Caco-2 (cell line): Measurements from ENCODE around the gene FBXO28. TPM values are rescaled to one million over a fixed set of nuclear protein-coding genes. Genes with fewer than 3 reads are reported as not detected.
A peak's percentile ranks its signal among the peaks of the same experiment; 100 is the strongest.

Experiments used
- BruUV-seq: library from RNA; stranded (reverse); fragments of 400-500 nt; replicated peaks from 2 replicates; lab custom pipeline; 2021; lab: Mats Ljungman, UMichigan
- CTCF ChIA-PET: fragments of 300-600 bp; sonication (Branson Sonifier 250); formaldehyde crosslinking; loops from one replicate; lab custom pipeline; 2022; ENCODE audit warnings: antibody characterized with exemption; lab: Charles Lee
- POLR2A ChIA-PET: fragments of 300-600 bp; sonication (Branson Sonifier 250); formaldehyde crosslinking; loops from one replicate; lab custom pipeline; 2022; ENCODE audit warnings: antibody characterized with exemption; lab: Charles Lee
- DNase-seq, 2 experiments: peaks; one replicate each; pipeline versions ENCODE4 v3.0.0 to v3.0.0-alpha.2; 2020 to 2022
- H3K27me3 ChIP-seq: replicated peaks from 2 replicates; pipeline ENCODE4 v1.6.0; 2011; ENCODE audit warnings: low read length; ENCODE audit not compliant: control insufficient read depth, insufficient read depth
- H3K36me3 ChIP-seq: 2 replicates; pipeline ENCODE4 v1.5.1; 2011; ENCODE audit warnings: low read length; ENCODE audit not compliant: control insufficient read depth, insufficient read depth
- H3K4me1 ChIP-seq: fragments of 250-450 bp; sonication (Bioruptor Pico); 2 replicates; pipeline ENCODE4 v1.5.1; 2020; ENCODE audit warnings: mild to moderate bottlenecking
- H3K4me3 ChIP-seq: 2 replicates; pipeline ENCODE4 v1.5.1; 2011; ENCODE audit warnings: low read depth, mild to moderate bottlenecking, control low read depth, low read length
- H3K9me3 ChIP-seq: fragments of 250-450 bp; sonication (Bioruptor Pico); 2 replicates; pipeline ENCODE4 v1.5.1; 2020; ENCODE audit warnings: mild to moderate bottlenecking, moderate library complexity
- H3K27ac Mint-ChIP-seq: one replicate; pipeline ENCODE4 v1.8.0; 2022; ENCODE audit warnings: mixed read lengths; ENCODE audit not compliant: unreplicated experiment
- H3K27me3 Mint-ChIP-seq: one replicate; pipeline ENCODE4 v1.8.0; 2022; ENCODE audit warnings: mixed read lengths; ENCODE audit not compliant: insufficient read depth, unreplicated experiment
- H3K36me3 Mint-ChIP-seq: one replicate; pipeline ENCODE4 v1.8.0; 2022; ENCODE audit warnings: mild to moderate bottlenecking, mixed read lengths; ENCODE audit not compliant: insufficient read depth, unreplicated experiment
- H3K4me1 Mint-ChIP-seq: one replicate; pipeline ENCODE4 v1.8.0; 2022; ENCODE audit warnings: low read depth, mixed read lengths; ENCODE audit not compliant: unreplicated experiment
- H3K4me3 Mint-ChIP-seq: one replicate; pipeline ENCODE4 v1.8.0; 2022; ENCODE audit warnings: mild to moderate bottlenecking, moderate library complexity, mixed read lengths; ENCODE audit not compliant: unreplicated experiment
- H3K9me3 Mint-ChIP-seq: one replicate; pipeline ENCODE4 v1.8.0; 2022; ENCODE audit warnings: mixed read lengths; ENCODE audit not compliant: unreplicated experiment
- intact Hi-C: fragments of 100-400 bp; cut with micrococcal nuclease; formaldehyde crosslinking; loops from one replicate; pipeline ENCODE4 v1.10.0; 2022; ENCODE audit not compliant: unreplicated experiment
- total RNA-seq: library from RNA; stranded (reverse); gene quantifications from 2 replicates; pipeline ENCODE4 v1.2.3, GENCODE V29; 2022
- TF ChIP-seq, protein P1 (sequence below), 2 experiments: fragments of 200-600 bp in 1 of 2; IDR thresholded peaks; 1 replicate in 1 of 2; 2 replicates in 1 of 2; pipeline versions ENCODE4 v1.5.1 to v1.8.0; 2011 to 2022; ENCODE audit warnings: antibody characterized with exemption in 1 of 2, control low read depth in 1 of 2, inconsistent platforms in 1 of 2, low read depth in 1 of 2, low read length in 1 of 2, mild to moderate bottlenecking in 1 of 2, moderate library complexity in 1 of 2; ENCODE audit not compliant: insufficient read depth in 1 of 2, severe bottlenecking in 1 of 2, unreplicated experiment in 1 of 2

Gene FBXO28
- total RNA-seq, 1 experiment from 2014 or later, result 31.3 TPM

DNA sequence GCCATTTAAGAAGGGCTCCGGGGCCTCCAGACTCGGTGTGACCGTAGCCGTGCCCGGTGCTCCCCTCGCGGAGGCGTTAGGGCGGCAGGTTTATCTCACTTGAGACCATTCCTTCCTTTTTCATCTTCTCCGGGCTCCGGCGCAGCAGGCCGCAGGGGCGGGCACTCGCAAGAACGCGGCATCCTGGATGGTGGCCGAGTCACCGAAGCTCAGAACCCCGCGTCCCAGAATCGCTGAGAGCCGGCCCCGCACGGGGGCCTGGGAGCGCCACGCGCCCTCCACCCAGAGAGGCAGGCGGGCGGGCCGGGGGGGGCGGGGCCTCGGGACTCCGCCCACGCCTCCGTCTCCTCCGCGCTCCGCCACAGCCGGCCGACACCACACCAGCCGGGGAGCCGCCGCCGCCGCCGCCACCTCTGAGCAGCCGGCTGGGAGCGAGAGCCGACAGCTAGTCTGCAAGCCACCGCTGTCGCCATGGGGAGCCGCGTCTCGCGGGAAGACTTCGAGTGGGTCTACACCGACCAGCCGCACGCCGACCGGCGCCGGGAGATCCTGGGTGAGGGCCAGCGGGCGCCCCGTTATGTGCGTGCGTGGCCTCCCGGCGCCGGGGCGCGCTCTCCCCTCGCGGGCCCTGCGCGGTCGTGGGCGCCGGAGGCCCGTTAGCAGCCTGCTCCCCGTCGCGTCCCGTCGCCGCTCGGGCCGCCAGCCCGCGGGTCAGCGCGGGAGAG lies 69.1 kb downstream of the FBXO28 start, which contains the start of gene DEGS1:
TSS of gene DEGS1 (plus strand) at position 375 of the 725 bp plus-strand sequence. CDS start at position 472, 97 bp downstream.
- H3K27me3 Mint-ChIP-seq, result no peaks in the 10 kb centered on the region
- intact Hi-C loops, result loop anchor here (1.0 kb wide), 1 partner anchor 30 kb away; no protein-coding TSS in a partner anchor
- no TSS peak for BruUV-seq
- H3K9me3 Mint-ChIP-seq, result no peaks in the 10 kb centered on the region
- TF ChIP-seq, protein P1, sequence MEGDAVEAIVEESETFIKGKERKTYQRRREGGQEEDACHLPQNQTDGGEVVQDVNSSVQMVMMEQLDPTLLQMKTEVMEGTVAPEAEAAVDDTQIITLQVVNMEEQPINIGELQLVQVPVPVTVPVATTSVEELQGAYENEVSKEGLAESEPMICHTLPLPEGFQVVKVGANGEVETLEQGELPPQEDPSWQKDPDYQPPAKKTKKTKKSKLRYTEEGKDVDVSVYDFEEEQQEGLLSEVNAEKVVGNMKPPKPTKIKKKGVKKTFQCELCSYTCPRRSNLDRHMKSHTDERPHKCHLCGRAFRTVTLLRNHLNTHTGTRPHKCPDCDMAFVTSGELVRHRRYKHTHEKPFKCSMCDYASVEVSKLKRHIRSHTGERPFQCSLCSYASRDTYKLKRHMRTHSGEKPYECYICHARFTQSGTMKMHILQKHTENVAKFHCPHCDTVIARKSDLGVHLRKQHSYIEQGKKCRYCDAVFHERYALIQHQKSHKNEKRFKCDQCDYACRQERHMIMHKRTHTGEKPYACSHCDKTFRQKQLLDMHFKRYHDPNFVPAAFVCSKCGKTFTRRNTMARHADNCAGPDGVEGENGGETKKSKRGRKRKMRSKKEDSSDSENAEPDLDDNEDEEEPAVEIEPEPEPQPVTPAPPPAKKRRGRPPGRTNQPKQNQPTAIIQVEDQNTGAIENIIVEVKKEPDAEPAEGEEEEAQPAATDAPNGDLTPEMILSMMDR (IDR thresholded peaks at IDR 0.05; ENCODE audit: insufficient read depth in 1 of 2, low read depth in 1 of 2, low read length in 1 of 2, severe bottlenecking in 1 of 2, unreplicated experiment in 1 of 2), result peak in 1 of 2 experiments; percentile 17
- no peaks in the 10 kb centered on the region for H3K27me3 ChIP-seq
- ChIA-PET CTCF (interaction anchor here (1.0 to 1.1 kb wide), 2 partner anchors 30 to 67 kb away, joined by 6 to 7 read pairs; no protein-coding TSS in a partner anchor), POLR2A (interaction anchor here (0.6 to 1.1 kb wide), 5 partner anchors 11 to 140 kb away, joined by 3 to 6 read pairs (median 5); no protein-coding TSS in a partner anchor)
- no peaks in the 10 kb centered on the region for H3K36me3 ChIP-seq
- peak within 1 kb of the TSS; percentile 89 for H3K27ac Mint-ChIP-seq
- peak within 1 kb of the TSS; percentile 83 for H3K4me3 Mint-ChIP-seq
- peak; percentile 93 for DNase-seq
- peaks cover 13% of the 10 kb centered on the region for H3K4me1 Mint-ChIP-seq
- no peaks in the 10 kb centered on the region for H3K9me3 ChIP-seq
- H3K4me3 ChIP-seq, result peak within 1 kb of the TSS; percentile 92
- peaks cover 6% of the 10 kb centered on the region for H3K36me3 Mint-ChIP-seq
- H3K4me1 ChIP-seq, result peaks cover 6% of the 10 kb centered on the region

GRCh38 chr1:224183591-224184312 lies 69.8 kb downstream of the FBXO28 start:
- Mint-ChIP-seq H3K36me3 (peaks cover 6% of the 10 kb centered on the region), H3K4me3 (peak overlapping the region; percentile 83), H3K4me1 (peaks cover 13% of the 10 kb centered on the region), H3K27me3 (no peaks in the 10 kb centered on the region), H3K27ac (peak overlapping the region; percentile 35), H3K9me3 (no peaks in the 10 kb centered on the region)
- H3K4me1 ChIP-seq, result peaks cover 6% of the 10 kb centered on the region
- peak overlapping the region; percentile 92 for H3K4me3 ChIP-seq
- POLR2A ChIA-PET, result interaction anchor here (0.6 to 1.1 kb wide), 3 partner anchors 10 to 608 kb away, joined by 3 to 6 read pairs (median 6); no protein-coding TSS in a partner anchor
- TF ChIP-seq, protein P1 (IDR thresholded peaks at IDR 0.05; ENCODE audit: insufficient read depth in 1 of 2, low read depth in 1 of 2, low read length in 1 of 2, severe bottlenecking in 1 of 2, unreplicated experiment in 1 of 2), result no peak
- no TSS peak for BruUV-seq
- DNase-seq, result peak; percentile 49 to 68
- CTCF ChIA-PET, result no interaction called here
- no peaks in the 10 kb centered on the region for H3K36me3 ChIP-seq
- no peaks in the 10 kb centered on the region for H3K9me3 ChIP-seq
- intact Hi-C loops, result loop anchor here (1.0 kb wide), 1 partner anchor 30 kb away; no protein-coding TSS in a partner anchor
- H3K27me3 ChIP-seq, result no peaks in the 10 kb centered on the region

DNA sequence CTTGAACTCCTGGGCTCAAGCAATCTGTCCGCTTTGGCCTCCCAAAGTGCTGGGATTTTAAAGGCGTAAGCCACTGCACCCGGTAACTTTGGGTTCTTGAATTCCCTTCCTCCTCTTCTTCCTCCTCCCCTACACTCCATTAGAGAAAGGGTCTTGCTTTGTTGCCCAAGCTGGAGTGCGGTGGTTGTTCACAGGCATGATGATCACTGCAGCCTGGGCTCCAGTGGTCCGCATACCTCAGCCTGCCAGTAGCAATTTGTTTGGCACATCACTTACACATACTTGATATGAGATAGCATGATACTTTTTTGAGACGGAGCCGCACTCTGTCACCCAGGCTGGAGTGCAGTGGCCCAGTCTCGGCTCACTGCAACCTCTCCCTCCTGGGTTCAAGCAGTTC lies 71.3 kb downstream of the FBXO28 start:
- Histone ChIP-seq H3K4me3 (no peak overlapping the region), H3K4me1 (peaks cover 6% of the 10 kb centered on the region), H3K9me3 (no peaks in the 10 kb centered on the region), H3K36me3 (no peaks in the 10 kb centered on the region), H3K27me3 (no peaks in the 10 kb centered on the region)
- TF ChIP-seq, protein P1 (IDR thresholded peaks at IDR 0.05; ENCODE audit: insufficient read depth in 1 of 2, low read depth in 1 of 2, low read length in 1 of 2, severe bottlenecking in 1 of 2, unreplicated experiment in 1 of 2), result no peak
- no peak for DNase-seq
- H3K27ac Mint-ChIP-seq, result peak overlapping the region; percentile 12
- H3K36me3 Mint-ChIP-seq, result peaks cover 14% of the 10 kb centered on the region
- intact Hi-C loops, result no loop called here
- H3K9me3 Mint-ChIP-seq, result no peaks in the 10 kb centered on the region
- no TSS peak for BruUV-seq
- ChIA-PET POLR2A (no interaction called here), CTCF (no interaction called here)
- peak overlapping the region; percentile 83 for H3K4me3 Mint-ChIP-seq
- no peaks in the 10 kb centered on the region for H3K27me3 Mint-ChIP-seq
- H3K4me1 Mint-ChIP-seq, result peaks cover 13% of the 10 kb centered on the region
